ENCODE measurements around the gene EEFSEC. TPM values are rescaled to one million over a fixed set of nuclear protein-coding genes. Genes with fewer than 3 reads are reported as not detected.

The EEFSEC gene
- total RNA-seq, 3 donors from 2014 or later: 13.9 to 28.2 (median 19.8) TPM

- Histone ChIP-seq H3K27ac (peak overlapping the region in 1 of 2 donors; percentile 48), H3K4me3 (no peak overlapping the region), H3K27me3 (no peaks in the 10 kb centered on the region), H3K9me3 (no peaks in the 10 kb centered on the region), H3K36me3 (no peaks in the 10 kb centered on the region), H3K4me1 (peaks cover 0 to 11% of the 10 kb centered on the region in 2 donors)
- peak in 1 of 2 donors; percentile 33 for DNase-seq (ENCODE audit: low spot score in 2 of 2)
- intact Hi-C loops (cut with DNase I; ENCODE audit: low total_unique reads): no loop called here
- TF ChIP-seq POLR2A (IDR thresholded peaks at IDR 0.05) (no peak), POLR2AphosphoS5 (IDR thresholded peaks at IDR 0.05) (no peak)
Measured at GRCh38 chr3:128334086-128334645, 180.9 kb downstream of the EEFSEC start.

- Histone ChIP-seq H3K36me3 (no peaks in the 10 kb centered on the region), H3K9me3 (no peaks in the 10 kb centered on the region), H3K4me1 (peaks cover 0 to 11% of the 10 kb centered on the region in 2 donors), H3K27ac (peak overlapping the region in 1 of 2 donors; percentile 48), H3K4me3 (no peak overlapping the region), H3K27me3 (no peaks in the 10 kb centered on the region)
- DNase-seq (ENCODE audit: low spot score in 2 of 2): peak in 1 of 2 donors; percentile 30
- intact Hi-C loops (cut with DNase I; ENCODE audit: low total_unique reads): no loop called here
- TF ChIP-seq CTCF (IDR thresholded peaks at IDR 0.05) (no peak), POLR2A (IDR thresholded peaks at IDR 0.05) (no peak), POLR2AphosphoS5 (IDR thresholded peaks at IDR 0.05) (no peak)
Measured at GRCh38 chr3:128334766-128335165, 181.5 kb downstream of the EEFSEC start.

- intact Hi-C loops (cut with DNase I; ENCODE audit: low total_unique reads): loop anchor here (1.0 kb wide), 1 partner anchor 21 kb away; no protein-coding TSS in a partner anchor
- Histone ChIP-seq H3K4me3 (no peak overlapping the region), H3K27ac (peak overlapping the region; percentile 71 to 72), H3K4me1 (peaks cover 0 to 11% of the 10 kb centered on the region in 2 donors), H3K9me3 (no peaks in the 10 kb centered on the region), H3K36me3 (no peaks in the 10 kb centered on the region), H3K27me3 (no peaks in the 10 kb centered on the region)
- peak; percentile 60 to 85 for DNase-seq (ENCODE audit: low spot score in 2 of 2)
- TF ChIP-seq POLR2A (IDR thresholded peaks at IDR 0.05) (no peak), CTCF (IDR thresholded peaks at IDR 0.05) (no peak), POLR2AphosphoS5 (IDR thresholded peaks at IDR 0.05) (no peak)
Measured at GRCh38 chr3:128335621-128336296, 182.5 kb downstream of the EEFSEC start.

GRCh38 chr3:128336337-128337156, 183.3 kb downstream of the EEFSEC start:
- DNase-seq (ENCODE audit: low spot score in 2 of 2): peak; percentile 37 to 49
- Histone ChIP-seq H3K9me3 (no peaks in the 10 kb centered on the region), H3K4me3 (no peak overlapping the region), H3K4me1 (peaks cover 0 to 11% of the 10 kb centered on the region in 2 donors), H3K36me3 (no peaks in the 10 kb centered on the region), H3K27me3 (no peaks in the 10 kb centered on the region), H3K27ac (peak overlapping the region; percentile 71 to 72)
- TF ChIP-seq CTCF (IDR thresholded peaks at IDR 0.05) (no peak), POLR2AphosphoS5 (IDR thresholded peaks at IDR 0.05) (no peak), POLR2A (IDR thresholded peaks at IDR 0.05) (no peak)
- intact Hi-C loops (cut with DNase I; ENCODE audit: low total_unique reads): loop anchor here (1.0 kb wide), 1 partner anchor 22 kb away; no protein-coding TSS in a partner anchor

GRCh38 chr3:128337305-128337704, 184.0 kb downstream of the EEFSEC start:
- DNase-seq (ENCODE audit: low spot score in 2 of 2): peak; percentile 37 to 70
- no peak overlapping the region for H3K4me3 ChIP-seq
- TF ChIP-seq POLR2AphosphoS5 (IDR thresholded peaks at IDR 0.05) (no peak), POLR2A (IDR thresholded peaks at IDR 0.05) (no peak), CTCF (IDR thresholded peaks at IDR 0.05) (no peak)
- peak overlapping the region; percentile 71 to 72 for H3K27ac ChIP-seq
- H3K27me3 ChIP-seq: no peaks in the 10 kb centered on the region
- no peaks in the 10 kb centered on the region for H3K9me3 ChIP-seq
- no peaks in the 10 kb centered on the region for H3K36me3 ChIP-seq
- H3K4me1 ChIP-seq: peaks cover 0 to 11% of the 10 kb centered on the region in 2 donors
- intact Hi-C loops (cut with DNase I; ENCODE audit: low total_unique reads): no loop called here

Measured in breast epithelium (tissue), 4 donors.